A549 (cell line): Measurements from ENCODE around the gene MMP14. TPM values are rescaled to one million over a fixed set of nuclear protein-coding genes. Genes with fewer than 3 reads are reported as not detected.
A peak's percentile ranks its signal among the peaks of the same experiment; 100 is the strongest.

ENCODE experiments used
- ATAC-seq, 2 experiments: fragments of 200-7000 bp in 1 of 2; fragments of >200 bp in 1 of 2; cut with Nextera tagmentation in 1 of 2; cut with Tn5 transposase in 1 of 2; 3 replicates each; pipeline versions ENCODE4 v1.8.0 to v1.9.1; 2018 to 2020; ENCODE audit warnings: mild to moderate bottlenecking in 1 of 2, moderate library complexity in 1 of 2
- CTCF ChIA-PET: fragments of 300-600 bp; sonication (Branson Sonifier 250); formaldehyde crosslinking; extraction: SDS; loops from one replicate; lab custom pipeline; 2021; ENCODE audit warnings: antibody characterized with exemption, inconsistent platforms; lab: Yijun Ruan, JAX
- POLR2A ChIA-PET: fragments of 350-600 bp; formaldehyde crosslinking; extraction: SDS; loops from one replicate; lab custom pipeline; 2021; ENCODE audit warnings: antibody characterized with exemption, inconsistent platforms; lab: Yijun Ruan, JAX
- DNase-seq, 2 experiments: peaks; one replicate each; pipeline versions ENCODE4 v3.0.0 to v3.0.0-alpha.2; 2011 to 2016; ENCODE audit warnings: low read depth in 1 of 2, low spot score in 1 of 2
- FAIRE-seq: peaks from 2 replicates; lab custom pipeline; 2011; peaks lifted over from hg19 to GRCh38; lab: Jason Lieb, UNC
- H3K27ac ChIP-seq, 2 experiments: fragments of >200 bp; sonication (Bioruptor Twin); formaldehyde crosslinking; 3 replicates each; pipeline ENCODE4 v1.5.1; 2016 to 2017
- H3K4me1 ChIP-seq: fragments of >200 bp; sonication (Bioruptor Twin); formaldehyde crosslinking; 3 replicates; pipeline ENCODE4 v1.6.1; 2016
- H3K4me2 ChIP-seq: fragments of >200 bp; sonication (Bioruptor Twin); formaldehyde crosslinking; 3 replicates; pipeline ENCODE4 v1.6.1; 2016
- H3K4me3 ChIP-seq: fragments of >200 bp; sonication (Bioruptor Twin); formaldehyde crosslinking; 3 replicates; pipeline ENCODE4 v1.5.1; 2016
- H3K9me3 ChIP-seq: fragments of >200 bp; sonication (Bioruptor Twin); formaldehyde crosslinking; 3 replicates; pipeline ENCODE4 v1.6.1; 2016
- BCL3 ChIP-seq: fragments of >200 bp; sonication (Bioruptor Twin); formaldehyde crosslinking; IDR thresholded peaks from 3 replicates; pipeline ENCODE4 v1.6.1; 2016
- BHLHE40 ChIP-seq: IDR thresholded peaks from 2 replicates; pipeline ENCODE4 v1.6.1; 2012; ENCODE audit warnings: low read depth, low read length, inconsistent platforms
- CBX2 ChIP-seq: fragments of 200-600 bp; sonication (generic); IDR thresholded peaks from 2 replicates; pipeline ENCODE4 v1.6.1; 2016; ENCODE audit warnings: low read depth, mild to moderate bottlenecking, borderline replicate concordance
- CHD4 ChIP-seq: fragments of 200-600 bp; sonication (generic); IDR thresholded peaks from 2 replicates; pipeline ENCODE4 v1.6.1; 2016; ENCODE audit warnings: antibody characterized with exemption, mild to moderate bottlenecking, borderline replicate concordance
- CTCF ChIP-seq: fragments of >200 bp; sonication (Bioruptor Twin); formaldehyde crosslinking; IDR thresholded peaks from 3 replicates; pipeline ENCODE4 v1.5.1; 2016
- E2F6 ChIP-seq: IDR thresholded peaks from 2 replicates; pipeline ENCODE4 v1.6.1; 2012; ENCODE audit warnings: low read depth, borderline replicate concordance
- ESRRA ChIP-seq: fragments of 150-350 bp; IDR thresholded peaks from 2 replicates; pipeline ENCODE4 v1.6.1; 2014; ENCODE audit warnings: mild to moderate bottlenecking, low read length, borderline replicate concordance
- FOSB ChIP-seq: fragments of 250-450 bp; sonication (Bioruptor Pico); IDR thresholded peaks from 2 replicates; pipeline ENCODE4 v1.5.0; 2020; ENCODE audit warnings: mild to moderate bottlenecking, moderate library complexity
- HES2 ChIP-seq: fragments of >200 bp; sonication (Bioruptor Twin); formaldehyde crosslinking; IDR thresholded peaks from 2 replicates; pipeline ENCODE4 v1.6.1; 2016
- HOXA7 ChIP-seq: fragments of 250-450 bp; sonication (Bioruptor Pico); IDR thresholded peaks from 2 replicates; pipeline ENCODE4 v1.5.0; 2020; ENCODE audit warnings: mild to moderate bottlenecking, moderate library complexity
- JUNB ChIP-seq: fragments of >200 bp; sonication (Bioruptor Twin); formaldehyde crosslinking; IDR thresholded peaks from 2 replicates; pipeline ENCODE4 v1.6.1; 2016
- MAFK ChIP-seq: fragments of 450-650 bp; IDR thresholded peaks from 2 replicates; pipeline ENCODE4 v1.6.1; 2014; ENCODE audit not compliant: partially characterized antibody
- MAZ ChIP-seq: fragments of 150-350 bp; IDR thresholded peaks from 2 replicates; pipeline ENCODE4 v1.6.1; 2014; ENCODE audit warnings: antibody characterized with exemption, low read depth, low read length, borderline replicate concordance
- NR3C1 ChIP-seq: fragments of >200 bp; sonication (Bioruptor Twin); formaldehyde crosslinking; IDR thresholded peaks from 3 replicates; pipeline ENCODE4 v1.6.1; 2017
- PHF8 ChIP-seq: fragments of 200-600 bp; sonication (generic); IDR thresholded peaks from 2 replicates; pipeline ENCODE4 v1.6.1; 2016; ENCODE audit warnings: low read depth, mild to moderate bottlenecking, antibody characterized with exemption, moderate library complexity, borderline replicate concordance
- SMC3 ChIP-seq: fragments of >200 bp; sonication (Bioruptor Twin); formaldehyde crosslinking; IDR thresholded peaks from 3 replicates; pipeline ENCODE4 v1.6.1; 2018; ENCODE audit warnings: inconsistent platforms
- TP53 ChIP-seq: fragments of 250-450 bp; sonication (Bioruptor Pico); IDR thresholded peaks from 2 replicates; pipeline ENCODE4 v1.5.0; 2021; ENCODE audit warnings: mild to moderate bottlenecking, moderate library complexity
- ZFP36 ChIP-seq: fragments of 450-650 bp; IDR thresholded peaks from 2 replicates; pipeline ENCODE4 v1.6.1; 2014; ENCODE audit warnings: borderline replicate concordance; ENCODE audit not compliant: partially characterized antibody
- WGBS: methylation state at CpG from one replicate; pipeline ENCODE4 v1.1.6; 2017; ENCODE audit errors: missing lambda C conversion rate; 5-methylcytosine and 5-hydroxymethylcytosine counted together
- polyA plus RNA-seq, 4 experiments: library from polyadenylated mRNA; depleted of rRNA in 3 of 4; stranded (reverse); fragments of >200 nt; fragmentation: RNase III in 1 of 4; extraction: RNeasy Plus Mini Kit Qiagen cat#74134 plus additional on column Dnase treatment in 1 of 4; gene quantifications; 2 replicates in 3 of 4; 3 replicates in 1 of 4; pipeline ENCODE4 v1.2.3, GENCODE V29; 2011 to 2017

The MMP14 gene
- polyA plus RNA-seq, 2 of the 4 experiments (the other 2 are of a cell fraction), result 1.5 to 1.9 TPM

- ATAC-seq, result no peak
- no peak overlapping the region for H3K27ac ChIP-seq
- WGBS, result 97% methylated on average over 16 of the region's 20 CpGs
- H3K4me3 ChIP-seq, result no peak overlapping the region
- DNase-seq, result no peak
- FAIRE-seq, result no peak
- H3K4me1 ChIP-seq, result peaks cover 8% of the 10 kb centered on the region
- ChIA-PET CTCF (interaction anchor here (0.9 to 23.1 kb wide), 4 partner anchors 11 to 108 kb away, joined by 3 to 368 read pairs (median 3); no protein-coding TSS in a partner anchor), POLR2A (no interaction called here)
- H3K4me2 ChIP-seq, result no peak overlapping the region
- TF ChIP-seq HOXA7 (CRISPR knock-in tag) (no peak), HES2 (no peak)
- no peaks in the 10 kb centered on the region for H3K9me3 ChIP-seq
Measured at GRCh38 chr14:22875748-22876319, 39.4 kb downstream of the MMP14 start.

- WGBS, result 96% methylated on average over 19 of the region's 22 CpGs
- no peak overlapping the region for H3K4me2 ChIP-seq
- ATAC-seq (no peak), FAIRE-seq (no peak), DNase-seq (no peak)
- TF ChIP-seq SMC3 (no peak), MAZ (no peak), CHD4 (no peak), NR3C1 (no peak), MAFK (no peak), CBX2 (no peak), FOSB (CRISPR knock-in tag) (no peak), ESRRA (no peak), TP53 (no peak), HES2 (no peak), PHF8 (no peak), JUNB (no peak), BHLHE40 (no peak), CTCF (no peak), BCL3 (no peak)
- H3K9me3 ChIP-seq, result no peaks in the 10 kb centered on the region
- H3K4me3 ChIP-seq, result no peak overlapping the region
- POLR2A ChIA-PET, result no interaction called here
- CTCF ChIA-PET, result interaction anchor here (1.1 to 23.1 kb wide), 2 partner anchors 19 to 23 kb away, joined by 3 to 368 read pairs; no protein-coding TSS in a partner anchor
- no peak overlapping the region for H3K27ac ChIP-seq
- peaks cover 7% of the 10 kb centered on the region; the same call in 1 of the 3 replicates for H3K4me1 ChIP-seq
Measured at GRCh38 chr14:22877000-22877501, 40.7 kb downstream of the MMP14 start.

- DNase-seq (no peak), FAIRE-seq (no peak), ATAC-seq (no peak)
- ChIA-PET POLR2A (no interaction called here), CTCF (interaction anchor here (0.7 to 23.1 kb wide), 4 partner anchors 17 to 322 kb away, joined by 3 to 368 read pairs (median 5); no protein-coding TSS in a partner anchor)
- WGBS, result 88% methylated on average over 8 of the region's 8 CpGs
- Histone ChIP-seq H3K4me2 (no peak overlapping the region), H3K4me1 (no peaks in the 10 kb centered on the region; the same call in 2 of the 3 replicates), H3K27ac (no peak overlapping the region), H3K9me3 (no peaks in the 10 kb centered on the region), H3K4me3 (no peak overlapping the region)
- TF ChIP-seq E2F6, result no peak
- TF ChIP-seq ZFP36, result peak; percentile 52
Measured at GRCh38 chr14:22878271-22879246, 42.2 kb downstream of the MMP14 start.
